Gastroesophageal sphincter (tissue), 4 donors: Measurements from ENCODE around the gene SETD7. TPM values are rescaled to one million over a fixed set of nuclear protein-coding genes. Genes with fewer than 3 reads are reported as not detected.

ENCODE experiments used
- ATAC-seq: fragments of 150-250 bp; one replicate; pipeline ENCODE4 v1.9.1; 2016; ENCODE audit warnings: mild to moderate bottlenecking, moderate library complexity
- H3K27ac ChIP-seq, 4 donors: fragments of 200-600 bp; sonication (generic) in 3 of 4; 1 replicate in 3 of 4; 2 replicates in 1 of 4; pipeline ENCODE4 v1.5.1; 2016 to 2019
- H3K27me3 ChIP-seq: fragments of 200-600 bp; sonication (generic); one replicate; pipeline ENCODE4 v1.5.1; 2019
- H3K36me3 ChIP-seq, 2 donors: fragments of 200-600 bp; sonication (generic); one replicate each; pipeline ENCODE4 v1.5.1; 2019; ENCODE audit warnings: control low read depth in 1 of 2
- H3K4me1 ChIP-seq, 3 donors: fragments of 200-600 bp; sonication (generic); 1 replicate in 2 of 3; 2 replicates in 1 of 3; pipeline ENCODE4 v1.5.1; 2016 to 2019; ENCODE audit warnings: control low read depth in 2 of 3
- H3K4me3 ChIP-seq, 2 donors: fragments of 200-600 bp; sonication (generic); one replicate each; pipeline ENCODE4 v1.5.1; 2019; ENCODE audit warnings: mild to moderate bottlenecking in 1 of 2, moderate library complexity in 1 of 2
- H3K9me3 ChIP-seq, 3 donors: fragments of 200-600 bp; sonication (generic); one replicate each; pipeline ENCODE4 v1.5.1; 2017 to 2019; ENCODE audit warnings: control low read depth in 2 of 3
- EP300 ChIP-seq: sonication (generic); formaldehyde crosslinking; IDR thresholded peaks from one replicate; pipeline ENCODE4 v1.6.1; 2017; ENCODE audit warnings: antibody characterized with exemption, mild to moderate bottlenecking
- POLR2A ChIP-seq, 2 donors: fragments of 450-650 bp; IDR thresholded peaks; one replicate each; pipeline ENCODE4 v1.6.1; 2017; ENCODE audit warnings: antibody characterized with exemption in 2 of 2, mild to moderate bottlenecking in 2 of 2, moderate library complexity in 1 of 2
- POLR2AphosphoS5 ChIP-seq: sonication (generic); formaldehyde crosslinking; IDR thresholded peaks from one replicate; pipeline ENCODE4 v1.6.1; 2017; ENCODE audit warnings: antibody characterized with exemption
- WGBS, 2 donors: methylation state at CpG; one replicate each; pipeline ENCODE4 v1.1.5; 2018; ENCODE audit warnings: low coverage in 1 of 2; 5-methylcytosine and 5-hydroxymethylcytosine counted together
- total RNA-seq, 4 donors: library from RNA; depleted of rRNA; stranded (reverse); fragments of >200 nt; gene quantifications; one replicate each; pipeline ENCODE4 v1.1.0, GENCODE V29; 2016
- TF ChIP-seq, protein P1 (sequence below), 4 experiments: fragments of 200-600 bp in 2 of 4; fragments of 450-650 bp in 2 of 4; sonication (generic) in 1 of 4; IDR thresholded peaks; one replicate each; pipeline ENCODE4 v1.5.1; 2017 to 2019; ENCODE audit warnings: antibody characterized with exemption in 4 of 4, mild to moderate bottlenecking in 2 of 4, moderate library complexity in 2 of 4

Gene SETD7
- total RNA-seq, 4 donors from 2014 or later = 72.7 to 92.2 (median 88.3) TPM

DNA sequence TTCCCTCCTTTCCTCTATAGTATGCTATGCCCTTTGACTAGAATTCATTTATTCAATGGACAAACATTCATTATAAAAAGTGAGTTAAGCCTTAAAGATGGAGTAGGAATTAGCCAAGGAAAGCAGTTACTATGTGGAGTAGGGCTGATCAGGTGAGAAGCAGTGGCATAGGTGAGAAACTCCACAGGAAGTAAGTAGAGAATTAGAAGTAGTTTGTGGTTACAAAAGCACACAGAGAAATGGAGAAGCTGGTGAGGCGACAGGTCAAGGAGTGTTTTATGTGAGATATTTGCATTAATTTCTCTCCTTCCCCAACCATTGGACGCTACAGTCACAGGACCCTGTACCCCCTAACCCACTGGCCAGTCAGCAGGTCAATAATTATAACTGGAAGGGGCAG is 30.6 kb downstream of the SETD7 start:
- no peak for ATAC-seq
- Histone ChIP-seq H3K27me3 (no peaks in the 10 kb centered on the region), H3K9me3 (no peaks in the 10 kb centered on the region), H3K4me3 (no peak overlapping the region), H3K4me1 (peaks cover 0 to 31% (median 0%) of the 10 kb centered on the region in 3 donors), H3K36me3 (peaks cover 0 to 82% of the 10 kb centered on the region in 2 donors), H3K27ac (no peak overlapping the region)
- WGBS, 2 donors = 42% methylated on average over 2 of the region's 2 CpGs; no CpG with 5 or more reads in 1 of the 2 donors
- TF ChIP-seq, protein P1, sequence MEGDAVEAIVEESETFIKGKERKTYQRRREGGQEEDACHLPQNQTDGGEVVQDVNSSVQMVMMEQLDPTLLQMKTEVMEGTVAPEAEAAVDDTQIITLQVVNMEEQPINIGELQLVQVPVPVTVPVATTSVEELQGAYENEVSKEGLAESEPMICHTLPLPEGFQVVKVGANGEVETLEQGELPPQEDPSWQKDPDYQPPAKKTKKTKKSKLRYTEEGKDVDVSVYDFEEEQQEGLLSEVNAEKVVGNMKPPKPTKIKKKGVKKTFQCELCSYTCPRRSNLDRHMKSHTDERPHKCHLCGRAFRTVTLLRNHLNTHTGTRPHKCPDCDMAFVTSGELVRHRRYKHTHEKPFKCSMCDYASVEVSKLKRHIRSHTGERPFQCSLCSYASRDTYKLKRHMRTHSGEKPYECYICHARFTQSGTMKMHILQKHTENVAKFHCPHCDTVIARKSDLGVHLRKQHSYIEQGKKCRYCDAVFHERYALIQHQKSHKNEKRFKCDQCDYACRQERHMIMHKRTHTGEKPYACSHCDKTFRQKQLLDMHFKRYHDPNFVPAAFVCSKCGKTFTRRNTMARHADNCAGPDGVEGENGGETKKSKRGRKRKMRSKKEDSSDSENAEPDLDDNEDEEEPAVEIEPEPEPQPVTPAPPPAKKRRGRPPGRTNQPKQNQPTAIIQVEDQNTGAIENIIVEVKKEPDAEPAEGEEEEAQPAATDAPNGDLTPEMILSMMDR (IDR thresholded peaks at IDR 0.05) = no peak
- no peak for TF ChIP-seq POLR2AphosphoS5
- TF ChIP-seq POLR2A (IDR thresholded peaks at IDR 0.05) = no peak
- TF ChIP-seq EP300 = no peak

DNA sequence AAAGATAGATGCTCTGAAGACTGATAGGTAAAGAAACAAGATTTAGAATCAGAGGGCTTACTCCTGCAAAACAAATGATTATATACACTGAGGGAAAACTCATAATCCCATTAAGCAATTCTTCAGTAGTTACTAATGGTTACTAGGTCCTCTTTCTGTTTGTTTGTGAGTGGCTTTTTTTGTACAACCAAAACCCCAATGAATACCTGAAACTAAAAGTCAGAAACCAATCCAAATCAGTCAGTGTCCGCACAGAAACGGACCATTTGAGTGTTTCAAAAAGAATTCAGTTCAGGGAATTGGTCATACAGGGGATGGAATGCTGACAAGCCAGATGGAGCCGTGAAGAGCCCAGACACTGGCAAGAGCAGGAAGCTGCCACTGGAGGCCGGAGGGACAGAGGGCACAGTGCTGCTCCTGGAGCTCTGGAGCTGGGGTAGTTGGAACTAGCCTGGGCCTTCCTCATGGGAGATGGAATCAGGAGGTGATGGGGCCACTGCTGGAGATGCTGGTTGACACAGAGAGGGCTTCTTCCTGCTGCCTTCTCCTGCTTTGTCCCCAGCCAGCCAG is 31.9 kb downstream of the SETD7 start:
- H3K27me3 ChIP-seq = no peaks in the 10 kb centered on the region
- no peaks in the 10 kb centered on the region for H3K9me3 ChIP-seq
- TF ChIP-seq, protein P1 (IDR thresholded peaks at IDR 0.05) = no peak
- TF ChIP-seq POLR2AphosphoS5 (no peak), POLR2A (IDR thresholded peaks at IDR 0.05) (no peak), EP300 (no peak)
- no peak overlapping the region for H3K4me3 ChIP-seq
- peaks cover 0 to 31% (median 0%) of the 10 kb centered on the region in 3 donors for H3K4me1 ChIP-seq
- peaks cover 0 to 93% of the 10 kb centered on the region in 2 donors for H3K36me3 ChIP-seq
- 89 to 100% methylated on average over 2 to 3 of the region's 4 CpGs for WGBS, 2 donors
- no peak for ATAC-seq
- H3K27ac ChIP-seq = no peak overlapping the region

DNA sequence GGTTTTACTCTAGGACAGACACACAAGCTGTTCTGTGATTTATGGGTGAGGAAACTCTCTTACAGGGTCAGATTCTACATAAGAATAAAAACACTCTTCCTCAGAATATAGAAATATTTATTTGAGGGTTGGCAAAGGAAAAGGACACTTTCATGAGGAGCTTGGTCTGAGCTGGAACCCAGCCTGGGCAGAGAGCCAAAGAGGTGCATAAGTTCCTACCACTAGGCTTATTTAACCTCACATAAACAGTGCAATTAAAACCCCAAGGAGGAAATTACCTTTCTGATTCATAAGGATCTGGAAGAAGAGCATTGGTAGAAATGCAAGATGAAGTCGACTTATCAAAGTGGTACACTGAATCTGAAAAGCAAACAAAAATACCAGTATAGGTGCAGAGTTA is 32.9 kb downstream of the SETD7 start:
- TF ChIP-seq POLR2A (IDR thresholded peaks at IDR 0.05) (no peak), EP300 (no peak), POLR2AphosphoS5 (no peak)
- TF ChIP-seq, protein P1 (IDR thresholded peaks at IDR 0.05) = no peak
- ATAC-seq = no peak
- Histone ChIP-seq H3K9me3 (no peaks in the 10 kb centered on the region), H3K4me1 (peaks cover 0 to 22% (median 0%) of the 10 kb centered on the region in 3 donors), H3K27ac (no peak overlapping the region), H3K36me3 (peaks cover 0 to 93% of the 10 kb centered on the region in 2 donors), H3K27me3 (no peaks in the 10 kb centered on the region), H3K4me3 (no peak overlapping the region)
- WGBS, 2 donors = 75 to 100% methylated on average over 1 of the region's 1 CpG

DNA sequence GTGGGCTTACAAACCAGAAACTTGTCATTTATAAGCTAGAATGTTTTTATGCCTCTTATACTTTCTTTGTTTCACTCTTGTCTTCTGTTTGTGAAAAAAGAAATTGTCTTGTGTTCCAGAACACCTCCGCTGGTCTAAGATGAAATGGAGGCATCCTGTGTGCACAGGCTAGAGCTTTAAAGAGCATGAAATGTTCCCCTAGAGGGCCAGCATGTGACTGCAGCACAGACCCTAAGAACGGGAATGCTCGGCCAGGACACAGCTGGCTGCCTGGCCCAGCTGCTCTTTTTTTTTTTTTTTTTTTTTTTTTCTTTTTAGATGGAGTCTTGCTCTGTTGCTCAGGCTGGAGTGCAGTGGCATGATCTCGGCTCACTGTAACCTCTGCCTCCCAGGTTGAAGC is 33.6 kb downstream of the SETD7 start:
- H3K36me3 ChIP-seq = peaks cover 0 to 93% of the 10 kb centered on the region in 2 donors
- TF ChIP-seq, protein P1 (IDR thresholded peaks at IDR 0.05) = no peak
- TF ChIP-seq POLR2AphosphoS5 (no peak), POLR2A (IDR thresholded peaks at IDR 0.05) (no peak), EP300 (no peak)
- no peak overlapping the region for H3K27ac ChIP-seq
- no peak for ATAC-seq
- H3K4me1 ChIP-seq = peaks cover 0 to 22% (median 0%) of the 10 kb centered on the region in 3 donors
- H3K27me3 ChIP-seq = no peaks in the 10 kb centered on the region
- no peaks in the 10 kb centered on the region for H3K9me3 ChIP-seq
- no peak overlapping the region for H3K4me3 ChIP-seq
- WGBS, 2 donors = 67 to 80% methylated on average over 3 of the region's 4 CpGs

DNA sequence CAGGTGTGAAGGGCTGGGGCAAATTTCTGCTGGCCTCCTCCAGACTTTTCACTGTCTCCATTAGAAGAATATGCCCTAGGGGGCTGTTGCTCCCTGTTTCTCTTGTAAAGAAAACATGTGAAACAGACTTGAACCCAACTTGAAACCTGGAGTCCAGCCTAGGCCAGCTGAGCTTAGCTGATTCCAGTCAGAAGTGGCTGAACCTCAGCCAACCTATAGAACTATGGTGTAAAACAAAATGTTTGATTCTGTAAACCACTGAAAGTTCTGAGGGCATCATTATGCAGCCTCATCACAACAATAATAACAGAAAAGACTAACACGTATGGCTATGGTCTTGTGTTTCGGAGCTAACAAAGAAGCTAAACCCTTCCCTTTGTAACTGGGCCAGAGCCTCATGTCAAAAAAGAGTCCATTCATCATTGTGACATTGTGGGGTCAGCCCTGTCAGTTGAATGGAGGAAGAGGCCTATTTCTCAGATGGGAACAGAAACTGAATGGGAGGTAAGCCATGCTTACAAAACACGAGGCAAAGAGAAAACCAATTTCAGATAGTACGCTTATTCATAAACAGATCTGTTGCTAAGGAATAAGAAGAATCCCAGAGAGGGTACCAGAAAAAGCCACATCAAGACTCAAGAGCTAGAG is 34.1 kb downstream of the SETD7 start:
- H3K36me3 ChIP-seq = peaks cover 0 to 93% of the 10 kb centered on the region in 2 donors
- 53 to 100% methylated on average over 1 to 3 of the region's 4 CpGs for WGBS, 2 donors
- no peak for ATAC-seq
- peaks cover 0 to 22% (median 0%) of the 10 kb centered on the region in 3 donors for H3K4me1 ChIP-seq
- no peak for TF ChIP-seq POLR2A (IDR thresholded peaks at IDR 0.05)
- no peak for TF ChIP-seq POLR2AphosphoS5
- TF ChIP-seq, protein P1 (IDR thresholded peaks at IDR 0.05) = no peak
- TF ChIP-seq EP300 = no peak
- no peak overlapping the region for H3K4me3 ChIP-seq
- no peaks in the 10 kb centered on the region for H3K9me3 ChIP-seq
- H3K27me3 ChIP-seq = no peaks in the 10 kb centered on the region
- no peak overlapping the region for H3K27ac ChIP-seq
